Femur (tissue), 1 donor: ENCODE results near the gene ARAF.
"Not testable (repeated sequence)": the region's sequence is repeated elsewhere in the genome, so short reads cannot be mapped to it uniquely, and the experiment has no call there.

Experiments
- DNase-seq: peaks from one replicate; pipeline ENCODE4 v3.0.0-alpha.2; 2017

ARAF gene

GRCh38 chrX:47586043-47586787 is 25.2 kb downstream of the ARAF start:
- no peak for DNase-seq

DNA sequence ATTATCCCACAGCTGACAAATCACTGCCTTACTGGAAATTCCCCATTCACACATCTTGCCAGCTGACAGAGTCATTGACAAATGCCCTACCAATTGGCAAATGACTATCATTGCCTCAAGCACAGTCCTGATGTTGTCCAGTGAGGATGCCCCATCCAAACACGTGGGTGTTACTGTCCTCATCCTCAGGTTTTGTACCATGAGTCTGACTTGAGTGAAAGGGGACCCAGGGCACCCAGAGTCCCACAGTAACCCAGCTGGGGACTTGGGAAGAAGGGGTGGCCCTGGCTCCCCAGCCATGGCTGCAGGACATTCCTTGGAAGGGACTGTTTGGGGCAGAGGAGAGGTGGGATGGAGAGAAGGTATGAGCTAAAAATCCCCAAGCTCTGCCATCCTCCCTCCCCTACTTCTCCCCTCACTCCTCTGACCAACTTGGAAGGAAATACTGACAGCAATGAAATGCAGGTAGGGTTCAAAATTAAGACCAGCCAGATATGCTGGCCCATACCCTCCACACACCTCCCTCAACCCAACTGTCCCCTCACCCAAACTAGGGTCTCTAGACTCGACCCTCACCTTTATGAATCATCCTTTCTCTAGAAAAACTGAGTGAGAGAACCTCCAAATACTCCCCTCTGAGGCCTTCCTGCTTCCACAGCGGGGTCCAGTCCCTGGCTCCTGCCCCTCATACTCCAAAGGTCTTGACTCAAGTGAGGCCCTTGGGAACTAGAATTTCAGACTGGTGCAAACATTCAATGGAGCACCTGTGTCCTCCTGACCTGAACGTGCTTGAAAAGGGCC is 26.3 kb downstream of the ARAF start:
- no peak for DNase-seq

DNA sequence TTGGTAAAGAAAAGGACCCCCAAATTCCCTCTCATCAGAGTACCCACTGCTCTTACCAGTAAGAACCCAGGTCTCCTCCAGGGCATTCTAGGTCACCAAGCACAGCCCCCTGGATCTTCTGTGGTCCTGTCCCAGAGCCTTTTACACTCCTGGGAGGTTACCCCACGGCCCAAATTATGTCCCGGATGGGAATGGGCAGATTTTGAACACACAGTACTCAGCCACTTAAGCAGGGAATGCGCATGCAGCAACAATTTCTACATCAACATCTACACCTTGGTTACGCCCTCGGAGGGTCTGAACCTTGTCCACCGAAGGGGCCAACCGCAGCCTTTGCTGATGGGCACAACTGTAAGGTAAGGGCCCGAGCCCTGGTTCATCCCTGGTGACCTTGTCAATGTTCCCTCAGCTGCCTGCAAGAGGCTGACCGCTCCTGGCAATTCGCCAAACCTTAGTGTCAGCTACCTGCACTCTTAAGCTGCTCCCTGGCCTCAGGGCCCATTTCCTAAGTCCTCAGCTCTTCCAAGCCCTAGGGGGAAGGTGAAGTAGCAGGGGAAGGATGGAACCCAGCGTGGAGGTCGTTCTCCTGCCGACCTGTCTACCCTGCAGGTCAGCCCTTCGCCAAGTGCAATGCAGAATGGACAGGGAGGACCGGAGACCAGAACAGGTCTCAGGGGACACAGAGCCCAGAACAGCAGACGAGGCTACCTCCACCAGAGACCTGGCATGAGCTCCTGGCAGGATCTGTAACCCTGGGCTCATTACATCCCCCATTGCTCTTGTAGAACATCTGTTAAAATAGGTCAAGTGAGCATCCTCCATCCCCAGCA is 27.1 kb downstream of the ARAF start:
- DNase-seq: no peak

DNA sequence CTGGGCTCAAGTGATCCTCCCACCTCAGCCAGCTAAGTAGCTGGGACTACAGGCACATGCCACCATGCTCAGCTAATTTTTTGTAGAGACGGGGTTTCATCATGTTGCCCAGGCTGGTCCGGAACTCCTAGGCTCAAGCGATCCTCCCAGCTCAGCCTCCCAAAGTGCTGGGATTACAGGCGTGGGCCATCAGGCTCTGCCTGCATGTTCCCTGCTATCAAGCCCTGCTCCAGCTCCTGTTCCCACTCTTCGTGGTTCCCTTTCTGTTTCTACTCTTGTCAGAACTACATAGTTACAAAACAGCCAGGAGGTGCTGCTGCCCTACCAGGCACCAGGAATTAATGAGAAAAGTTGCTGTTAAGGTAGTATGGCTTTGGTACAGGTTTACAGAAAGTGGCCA is 30.0 kb downstream of the ARAF start:
- DNase-seq: no peak

- no peak for DNase-seq
Observed at GRCh38 chrX:47593522-47593921, 32.5 kb downstream of the ARAF start.

GRCh38 chrX:47595716-47596251 is 34.8 kb downstream of the ARAF start:
- no peak for DNase-seq

DNA sequence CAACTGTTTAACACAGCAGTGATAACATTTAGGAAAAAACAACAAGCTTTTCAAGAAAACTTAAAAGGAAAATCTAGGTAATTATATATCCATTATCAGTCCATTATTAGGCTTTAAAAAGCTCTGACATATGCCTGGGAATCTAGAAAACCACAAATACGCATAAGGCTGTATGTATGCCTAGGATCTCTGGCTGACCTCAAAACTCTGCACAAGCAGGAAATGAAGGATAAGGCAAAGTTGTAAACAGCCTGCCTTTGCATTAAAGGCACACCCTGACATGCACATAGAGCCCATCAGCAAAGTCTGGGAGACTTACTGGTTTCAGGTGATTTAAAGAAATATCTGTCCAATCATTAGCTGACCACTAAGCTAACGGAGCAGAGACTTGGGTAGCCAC is 35.3 kb downstream of the ARAF start:
- no peak for DNase-seq

GRCh38 chrX:47597222-47597621 is 36.2 kb downstream of the ARAF start:
- DNase-seq: no peak

DNA sequence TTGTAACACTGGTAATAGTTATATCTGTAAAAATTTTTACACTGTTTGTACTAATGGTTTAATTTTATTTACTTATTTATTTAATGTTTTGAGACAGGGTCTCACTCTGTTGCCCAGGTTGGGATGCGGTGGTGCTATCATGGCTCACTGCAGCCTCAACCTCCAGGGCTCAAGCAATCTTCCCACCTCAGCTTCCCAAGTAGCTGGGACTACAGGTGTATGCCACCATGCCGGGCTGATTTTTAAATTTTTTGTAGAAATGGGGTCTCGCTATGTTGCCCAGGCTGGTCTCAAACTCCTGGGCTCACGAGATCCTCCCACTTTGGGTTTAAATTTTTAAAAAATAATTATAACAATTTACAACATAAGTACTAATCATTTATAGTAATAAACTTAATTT is 42.1 kb downstream of the ARAF start:
- DNase-seq: not testable (repeated sequence)

DNA sequence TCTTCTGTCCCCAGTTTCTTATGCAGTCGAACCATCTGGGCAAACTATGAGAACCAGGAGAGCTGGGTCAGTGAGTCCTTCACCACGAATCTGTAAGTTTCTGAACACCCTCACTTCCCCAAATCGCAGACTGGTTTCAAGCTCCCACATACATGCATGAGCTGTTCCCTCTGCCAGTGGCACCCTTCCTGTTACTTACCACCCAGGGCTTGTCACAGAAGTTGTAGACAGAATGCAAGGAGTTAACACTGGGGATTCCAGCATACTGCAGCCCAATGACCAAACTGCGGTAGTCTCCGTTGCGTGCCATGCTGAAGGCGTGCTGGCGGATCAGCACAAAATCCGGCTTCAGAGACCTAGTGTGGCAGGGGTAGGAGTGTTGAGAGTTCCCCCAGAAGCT is 44.0 kb downstream of the ARAF start:
- DNase-seq: no peak

- no peak for DNase-seq
Observed at GRCh38 chrX:47607091-47607490, 46.1 kb downstream of the ARAF start.

GRCh38 chrX:47608130-47608810 is 47.3 kb downstream of the ARAF start:
- DNase-seq: no peak

GRCh38 chrX:47610511-47610910 is 49.5 kb downstream of the ARAF start:
- no peak for DNase-seq

- no peak for DNase-seq
Observed at GRCh38 chrX:47611489-47611888, 50.5 kb downstream of the ARAF start.

DNA sequence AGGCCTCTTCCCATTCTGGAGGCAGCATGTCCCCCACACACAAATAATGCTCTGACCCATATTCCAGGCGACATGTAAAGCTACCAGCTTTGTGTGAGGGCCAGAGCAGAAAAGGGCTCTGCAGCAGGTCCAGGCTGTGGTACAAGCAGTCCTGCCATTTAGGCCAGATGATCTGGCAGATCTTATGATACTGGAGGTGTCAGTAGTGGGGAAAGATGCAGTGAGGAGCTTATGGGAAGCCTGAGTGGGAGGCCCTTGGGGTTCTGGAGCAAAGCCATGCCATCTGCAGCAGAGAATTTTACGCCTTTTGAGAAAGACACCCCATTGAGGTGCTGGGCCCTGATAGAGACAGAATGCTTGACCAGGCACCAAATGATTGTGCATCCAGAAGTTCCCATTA is 50.9 kb downstream of the ARAF start:
- DNase-seq: no peak

GRCh38 chrX:47612418-47612817 is 51.4 kb downstream of the ARAF start:
- DNase-seq: no peak

GRCh38 chrX:47613082-47613481 is 52.1 kb downstream of the ARAF start:
- DNase-seq: no peak

GRCh38 chrX:47614618-47615017 is 53.6 kb downstream of the ARAF start:
- DNase-seq: no peak

GRCh38 chrX:47618923-47619485 is 58.0 kb downstream of the ARAF start:
- no peak for DNase-seq

GRCh38 chrX:47619486-47620302 is 58.7 kb downstream of the ARAF start, which contains the start of gene SYN1:
TSS of gene SYN1 (minus strand) at chrX:47619857. CDS start at chrX:47619728, 129 bp downstream.
- peak; percentile 86 for DNase-seq

GRCh38 chrX:47620303-47620685 is 59.3 kb downstream of the ARAF start:
- DNase-seq: no peak
